GM21515 (cell line): ENCODE data around the gene SLC37A1.

Source experiments
- ATAC-seq: cut with Tn5 transposase; IDR thresholded peaks from one replicate; pipeline ENCODE4 v1.9.1; 2021; ENCODE audit not compliant: unreplicated experiment

SLC37A1 gene

DNA sequence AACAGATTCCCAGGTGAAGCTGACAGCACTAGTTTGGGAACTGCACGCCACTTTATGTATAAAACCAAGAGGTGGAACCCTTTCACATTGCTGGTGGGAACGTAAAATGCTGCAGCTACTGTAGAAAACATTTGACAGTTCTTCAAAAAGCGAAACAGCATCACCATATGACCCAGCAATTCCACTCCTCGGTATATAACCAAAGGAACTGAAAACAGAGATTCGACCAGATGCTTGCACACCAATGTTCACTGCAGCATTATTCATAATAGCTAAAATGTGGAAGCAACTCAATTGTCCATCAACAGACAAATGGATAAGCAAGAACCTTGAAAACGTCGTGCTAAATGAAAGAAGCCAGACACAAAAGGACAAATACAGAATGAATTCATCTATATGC is 35.1 kb upstream of the SLC37A1 start:
- peak; percentile 46 for ATAC-seq

DNA sequence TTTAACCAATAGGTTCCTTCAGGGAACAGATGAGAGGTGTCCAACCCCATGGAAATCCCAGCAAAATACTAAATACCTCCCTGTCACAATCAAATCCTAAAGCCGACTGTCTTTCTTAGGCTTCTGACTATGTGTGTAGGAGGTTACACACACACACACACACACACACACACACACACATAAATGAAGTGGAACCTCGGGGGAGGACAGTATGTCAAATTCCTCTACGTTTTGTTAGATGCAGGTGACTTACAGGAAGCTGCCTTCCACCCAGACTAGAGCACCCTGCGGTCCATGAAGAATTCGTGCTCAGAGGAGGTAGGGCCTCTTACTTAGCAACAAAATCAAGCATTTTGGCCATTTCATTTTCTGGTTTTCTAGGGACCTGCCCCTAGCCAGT is 34.1 kb upstream of the SLC37A1 start:
- ATAC-seq = no peak

DNA sequence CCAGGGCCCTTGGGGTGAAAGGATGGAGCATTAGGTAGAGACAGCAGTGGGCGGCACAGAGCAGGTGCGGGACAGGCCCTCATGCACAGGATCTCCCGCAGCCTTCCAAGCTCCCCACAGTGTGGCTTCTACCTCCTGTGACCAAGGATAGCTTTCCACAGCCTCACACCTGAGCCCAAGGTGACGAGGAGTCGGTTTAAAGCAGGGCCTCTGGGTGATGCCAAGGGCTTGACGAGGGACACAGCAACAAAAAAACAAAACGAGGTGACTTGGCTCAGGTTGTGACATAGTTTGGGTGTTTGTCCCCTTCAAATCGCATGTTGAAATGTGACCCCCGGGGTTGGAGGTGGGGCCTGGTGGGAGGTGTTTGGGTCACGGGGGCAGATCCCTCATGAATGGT is 32.9 kb upstream of the SLC37A1 start:
- no peak for ATAC-seq

DNA sequence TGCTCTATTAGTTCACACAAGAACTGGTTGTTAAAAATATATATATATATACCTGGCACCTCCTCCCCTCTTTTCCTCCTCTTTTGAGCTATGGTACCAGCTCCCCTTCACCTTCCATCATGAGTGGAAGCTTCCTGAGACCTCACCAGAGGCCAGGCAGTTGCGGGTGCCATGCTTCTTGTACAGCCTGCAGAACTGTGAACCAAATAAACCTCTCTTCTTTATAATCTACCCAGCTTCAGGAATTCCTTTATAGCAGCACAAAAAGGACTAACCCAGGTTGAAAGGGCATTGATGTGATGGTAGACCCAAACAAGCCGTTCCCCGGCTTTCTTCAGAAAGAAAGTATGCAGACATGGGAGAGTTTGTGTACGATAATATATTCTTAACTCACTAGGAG is 32.5 kb upstream of the SLC37A1 start:
- no peak for ATAC-seq

DNA sequence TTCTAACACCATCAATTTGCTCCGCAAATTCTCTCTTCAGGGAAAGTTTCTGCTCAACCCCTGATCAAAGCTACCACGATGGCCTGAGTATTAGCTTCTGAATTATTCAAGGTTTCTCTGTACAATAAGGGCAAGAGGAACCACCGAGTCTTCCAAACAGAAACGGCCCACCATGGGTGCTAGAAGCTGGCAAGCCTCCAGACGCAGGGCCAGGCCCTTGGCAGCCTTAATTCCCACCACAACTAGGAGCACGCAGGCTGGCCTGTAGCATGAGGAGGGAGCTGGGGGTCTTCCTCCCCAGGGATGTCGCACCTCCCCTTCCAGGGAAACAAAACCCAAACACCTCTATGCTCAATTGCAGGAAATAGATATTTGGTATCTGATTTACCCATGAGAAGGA is 28.7 kb upstream of the SLC37A1 start:
- no peak for ATAC-seq

DNA sequence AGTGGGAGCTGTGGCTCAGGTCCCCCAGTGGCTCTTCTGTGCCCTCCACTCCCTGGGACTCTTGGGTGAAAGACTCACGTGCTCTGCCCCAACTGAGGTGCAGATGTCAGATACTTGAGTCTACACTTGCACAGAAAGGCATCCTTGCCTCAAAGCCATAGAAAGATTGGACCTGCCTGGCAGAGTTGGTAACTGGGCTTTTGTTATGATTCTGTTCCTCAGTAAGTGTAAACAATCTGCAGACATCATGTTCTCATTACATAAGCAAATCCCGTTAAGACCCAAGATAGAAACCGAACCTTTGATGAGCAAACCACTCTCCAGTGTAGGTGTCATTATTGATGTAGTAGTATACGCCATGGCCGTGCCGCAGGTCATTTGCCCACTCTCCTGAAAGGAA is 27.6 kb upstream of the SLC37A1 start:
- no peak for ATAC-seq

DNA sequence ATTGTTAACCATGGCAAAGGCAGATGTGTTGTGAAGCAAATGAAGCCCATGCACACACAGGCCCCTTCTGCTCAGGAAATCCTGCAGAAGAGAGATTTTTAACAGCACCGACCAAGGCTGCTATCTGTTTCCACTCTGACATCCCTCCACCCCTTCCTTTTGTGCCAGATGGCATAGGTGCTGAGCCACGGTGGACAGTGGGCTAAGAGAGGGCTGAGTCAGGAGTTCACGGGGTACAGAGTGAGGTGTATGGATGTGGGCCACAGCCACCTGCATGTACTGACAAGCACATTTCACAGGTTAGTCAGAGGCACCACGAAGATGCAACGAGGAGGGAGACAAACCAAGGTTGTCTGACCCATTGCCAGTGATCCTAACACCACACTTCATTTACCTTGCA is 27.1 kb upstream of the SLC37A1 start:
- ATAC-seq = no peak

DNA sequence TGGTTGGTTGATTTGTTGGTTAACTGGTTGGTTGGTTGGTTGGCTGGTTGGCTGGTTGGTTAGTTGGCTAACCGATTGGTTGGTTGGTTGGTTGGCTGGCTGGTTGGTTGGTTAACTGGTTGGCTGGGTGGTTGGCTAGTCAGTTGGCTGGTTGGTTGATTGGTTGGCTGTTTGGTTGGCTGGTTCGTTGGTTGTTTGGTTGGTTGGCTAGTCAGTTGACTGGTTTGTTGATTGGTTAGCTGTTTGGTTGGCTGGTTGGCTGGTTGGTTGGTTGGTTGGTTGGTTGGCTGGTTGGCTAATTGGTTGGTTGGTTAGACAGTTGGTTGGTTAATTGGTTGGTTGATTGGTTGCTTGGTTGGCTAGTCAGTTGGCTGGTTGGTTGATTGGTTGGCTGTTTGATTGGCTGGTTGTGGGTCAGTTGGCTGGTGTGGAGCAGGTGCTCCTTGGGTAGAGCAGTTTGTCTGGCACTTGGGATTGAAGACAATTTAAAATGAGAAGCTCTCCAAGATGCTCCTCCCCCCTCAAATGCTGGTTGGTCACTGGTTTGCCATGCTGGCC is 24.6 kb upstream of the SLC37A1 start:
- no peak for ATAC-seq

DNA sequence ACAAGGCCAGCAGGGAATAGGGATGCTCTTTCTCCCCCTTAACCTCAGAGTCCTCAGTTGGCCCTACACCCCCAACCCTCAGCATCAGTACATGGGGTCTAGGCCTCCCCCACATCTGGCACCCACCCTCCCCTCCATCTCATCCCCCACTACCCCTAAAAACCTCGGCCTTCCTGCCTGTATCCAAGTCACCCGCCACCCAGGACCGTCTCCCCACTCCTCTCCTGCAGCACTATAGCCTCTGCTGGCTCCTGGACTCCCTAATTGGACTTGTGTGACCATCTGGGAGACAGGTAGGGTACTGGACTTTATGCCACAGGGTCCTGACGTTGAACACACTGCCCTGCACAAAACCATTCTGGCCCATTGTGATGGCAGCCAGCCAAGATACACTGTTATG is 23.7 kb upstream of the SLC37A1 start:
- ATAC-seq = no peak

DNA sequence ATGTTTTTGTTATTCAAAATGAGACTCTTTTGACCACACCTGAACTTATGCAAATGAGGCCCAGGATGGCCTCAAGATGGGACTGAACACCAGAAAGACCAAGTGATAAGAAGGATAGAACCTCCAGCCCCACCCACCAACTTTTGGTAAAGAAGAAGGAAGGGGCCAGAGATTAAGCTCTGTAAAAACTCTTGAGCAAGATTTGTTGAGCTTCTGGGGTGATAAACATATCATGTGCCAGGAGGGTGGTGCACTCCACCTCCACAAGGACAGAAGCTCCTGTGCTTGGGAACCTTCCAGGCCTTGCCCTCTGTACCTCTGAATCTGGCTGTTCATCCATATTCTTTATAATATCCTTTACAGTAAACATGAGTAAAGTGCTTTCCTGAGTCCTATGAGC is 22.9 kb upstream of the SLC37A1 start:
- ATAC-seq = no peak

DNA sequence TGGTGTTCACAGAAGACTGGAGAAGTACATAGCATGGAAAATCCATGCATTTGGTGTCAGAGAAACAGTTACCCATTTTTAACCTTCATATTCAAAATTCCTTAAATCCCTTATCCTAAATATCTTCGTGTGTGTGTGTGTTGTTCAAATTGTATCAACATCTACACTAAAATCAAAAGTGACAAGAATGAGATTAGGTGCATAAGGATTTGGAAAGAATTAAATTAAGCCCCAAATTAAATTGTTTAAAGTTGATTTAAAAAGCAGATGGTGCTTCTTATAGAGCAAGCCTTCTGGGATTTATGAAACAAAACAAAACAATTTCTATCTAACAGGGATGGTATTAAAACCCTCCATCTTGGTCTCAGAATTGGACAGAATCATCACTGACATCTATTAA is 22.3 kb upstream of the SLC37A1 start:
- no peak for ATAC-seq

DNA sequence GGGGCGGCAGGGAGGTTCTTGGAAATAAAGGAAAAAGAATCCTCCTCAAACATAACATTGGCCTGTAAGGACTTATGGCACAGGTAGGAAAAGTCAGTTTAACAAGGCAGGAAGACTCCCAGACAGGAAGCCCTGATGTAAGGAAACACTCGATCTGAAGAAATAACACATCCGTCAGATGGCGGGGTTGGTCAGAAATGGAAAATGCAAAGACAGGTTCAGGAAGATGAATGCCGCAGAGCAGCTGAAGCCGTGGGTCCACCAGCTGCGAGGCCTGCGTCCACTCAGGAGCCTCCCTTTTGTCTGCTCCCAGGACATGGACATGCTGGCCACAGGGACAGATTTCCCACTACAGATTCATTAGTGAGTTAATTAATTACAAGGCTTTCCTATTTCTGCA is 21.5 kb upstream of the SLC37A1 start:
- no peak for ATAC-seq

DNA sequence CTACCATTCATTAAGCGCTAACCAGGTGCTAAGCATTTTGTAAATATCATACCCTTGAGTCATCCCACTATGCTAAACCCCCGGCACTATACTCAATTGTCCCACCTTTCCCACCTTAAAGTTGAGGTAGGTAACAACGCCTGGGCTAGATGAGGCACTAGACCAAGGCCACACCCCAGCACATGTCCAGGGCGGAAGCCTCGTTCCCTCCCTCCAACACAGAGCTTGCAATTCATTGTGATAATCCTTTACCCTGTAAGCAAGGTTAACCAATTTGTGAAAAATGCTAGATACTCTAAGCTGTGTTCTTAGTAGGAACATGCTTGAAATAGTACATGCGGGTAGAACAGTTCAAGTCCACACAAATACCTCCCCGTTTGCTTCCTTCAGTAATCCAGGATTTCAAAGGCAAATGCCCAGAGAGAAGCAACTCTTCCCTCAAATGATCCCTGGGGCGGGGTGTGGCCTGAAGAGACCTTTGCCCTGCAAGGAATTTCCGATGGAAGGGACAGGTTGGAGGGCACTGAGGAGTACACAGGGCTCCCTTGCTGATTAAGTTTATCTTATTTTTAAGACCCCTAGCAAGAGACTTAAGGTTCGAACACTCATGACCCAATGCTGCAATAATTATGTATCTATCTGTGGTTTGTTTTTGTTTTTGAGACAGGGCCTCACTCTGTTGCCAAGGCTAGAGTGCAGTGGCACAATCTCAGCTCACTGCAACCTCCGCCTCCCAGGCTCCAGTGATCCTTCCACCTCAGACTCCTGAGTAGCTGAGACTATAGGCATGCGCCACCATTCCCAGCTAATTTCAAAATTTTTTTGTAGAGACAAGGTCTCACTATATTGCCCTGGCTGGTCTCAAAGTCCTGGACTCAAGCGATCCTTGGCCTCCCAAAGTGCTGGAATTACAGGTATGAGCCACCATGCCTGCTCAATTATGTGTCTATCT is 20.3 kb upstream of the SLC37A1 start:
- ATAC-seq = no peak

DNA sequence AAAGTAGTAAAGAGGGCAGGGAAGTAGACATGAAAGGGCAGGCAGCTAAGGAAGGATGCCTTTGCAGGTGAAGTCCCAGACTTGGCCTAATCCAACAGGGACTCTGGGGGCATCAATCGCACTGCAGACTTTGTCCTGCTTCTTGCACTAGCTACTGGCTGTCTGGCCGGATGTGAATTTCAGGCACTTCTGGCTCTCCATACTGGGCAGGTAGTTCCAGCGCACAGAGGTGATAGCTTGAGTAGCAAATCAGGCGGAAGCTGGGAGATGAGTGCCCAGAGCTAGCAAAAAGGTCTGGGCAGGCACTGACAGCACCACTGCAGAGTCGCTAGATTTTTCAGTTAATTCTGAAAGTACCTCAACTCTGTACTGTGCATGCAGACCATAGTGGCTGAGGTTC is 18.6 kb upstream of the SLC37A1 start:
- no peak for ATAC-seq

DNA sequence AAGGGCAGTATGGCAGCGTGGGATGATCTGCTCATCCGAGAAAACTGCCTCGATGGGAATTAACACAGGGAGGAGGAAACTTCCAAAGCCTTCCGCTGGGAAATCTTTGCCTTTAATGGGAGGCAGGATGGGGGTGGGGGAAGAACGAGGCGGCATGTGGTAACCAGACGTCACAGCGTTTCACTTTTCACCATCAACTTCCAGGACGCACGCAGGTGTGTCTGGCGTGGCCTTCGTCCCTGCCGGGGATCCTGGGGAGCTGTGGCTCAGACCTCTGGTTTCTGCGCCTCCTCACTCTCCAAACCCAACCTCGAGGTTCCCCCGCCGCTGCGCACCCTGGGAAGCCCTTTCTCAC is 17.9 kb upstream of the SLC37A1 start:
- peak; percentile 15 for ATAC-seq

DNA sequence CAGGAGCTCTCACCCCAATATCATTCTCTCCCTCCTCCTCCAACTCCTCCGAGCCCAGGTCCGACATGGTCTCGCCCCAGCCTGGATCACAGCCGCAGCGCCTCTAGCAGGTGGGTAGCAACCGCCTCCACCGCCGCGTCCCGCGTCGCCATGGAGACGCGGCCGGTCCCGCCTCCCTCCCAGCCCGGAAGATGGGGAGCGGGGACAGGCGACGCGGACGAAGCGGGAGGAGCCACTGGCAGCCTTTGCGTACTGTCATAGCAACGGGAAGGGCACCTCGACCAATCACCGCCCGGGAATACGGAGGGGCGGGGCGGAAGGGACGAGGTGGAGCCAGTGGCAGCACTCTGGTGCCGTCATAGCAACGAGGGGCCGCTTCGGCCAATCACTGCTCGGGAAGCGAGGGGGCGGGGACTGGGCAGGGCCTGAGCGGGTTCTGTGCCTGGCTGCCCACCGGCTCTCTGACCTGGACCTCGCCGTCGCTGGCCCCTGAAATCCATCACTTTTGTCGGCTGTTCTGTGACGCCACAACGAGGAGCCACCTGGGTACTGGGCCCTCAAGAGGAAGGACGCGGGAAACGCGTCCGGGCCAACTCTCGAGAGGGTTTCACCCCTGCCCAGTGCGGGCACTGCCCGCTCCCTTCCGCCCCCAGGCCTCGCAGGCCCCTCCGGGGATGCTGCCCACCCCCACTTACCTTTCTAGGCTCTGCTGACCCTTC is 17.4 kb upstream of the SLC37A1 start, which contains the start of gene RSPH1:
TSS of gene RSPH1 (minus strand) at position 105 of the 719 bp plus-strand sequence. CDS start at position 67, 38 bp downstream.
- peak; percentile 96 for ATAC-seq

DNA sequence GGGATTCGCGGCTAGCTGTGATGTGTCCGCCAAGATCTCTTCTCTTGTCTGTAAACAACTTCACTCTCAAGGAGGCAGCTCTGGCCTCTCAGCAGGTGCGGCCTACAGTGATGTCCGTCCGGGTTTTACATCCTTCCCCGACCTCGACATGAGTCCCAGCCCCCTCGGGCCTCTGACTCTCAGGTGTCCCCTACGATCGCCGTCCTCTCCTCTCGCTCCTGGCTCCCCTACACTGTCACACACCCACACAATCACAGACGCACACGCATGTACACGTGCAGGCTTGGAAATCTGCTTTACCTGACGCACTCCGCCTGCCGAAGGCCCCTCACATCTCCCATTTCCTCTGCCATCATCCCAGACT is 16.8 kb upstream of the SLC37A1 start:
- ATAC-seq = peak; percentile 3

DNA sequence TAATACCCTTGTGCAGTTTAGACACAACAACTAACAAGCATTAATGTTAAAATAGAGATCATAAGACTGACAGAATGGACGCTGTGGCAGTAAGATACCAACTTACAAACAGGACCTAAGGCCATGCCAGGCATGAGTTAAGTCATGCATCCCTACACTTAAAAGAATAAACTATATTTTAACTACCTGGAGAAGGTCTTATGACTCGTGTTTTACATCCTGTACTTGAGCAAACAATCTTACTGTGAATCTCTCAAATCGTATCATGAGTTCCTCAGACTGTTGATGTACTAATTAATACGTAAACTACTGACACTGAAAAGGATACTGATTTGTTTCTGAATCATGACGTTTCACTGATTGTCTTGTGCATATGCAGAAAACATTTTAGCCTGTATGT is 15.6 kb upstream of the SLC37A1 start:
- ATAC-seq = no peak

DNA sequence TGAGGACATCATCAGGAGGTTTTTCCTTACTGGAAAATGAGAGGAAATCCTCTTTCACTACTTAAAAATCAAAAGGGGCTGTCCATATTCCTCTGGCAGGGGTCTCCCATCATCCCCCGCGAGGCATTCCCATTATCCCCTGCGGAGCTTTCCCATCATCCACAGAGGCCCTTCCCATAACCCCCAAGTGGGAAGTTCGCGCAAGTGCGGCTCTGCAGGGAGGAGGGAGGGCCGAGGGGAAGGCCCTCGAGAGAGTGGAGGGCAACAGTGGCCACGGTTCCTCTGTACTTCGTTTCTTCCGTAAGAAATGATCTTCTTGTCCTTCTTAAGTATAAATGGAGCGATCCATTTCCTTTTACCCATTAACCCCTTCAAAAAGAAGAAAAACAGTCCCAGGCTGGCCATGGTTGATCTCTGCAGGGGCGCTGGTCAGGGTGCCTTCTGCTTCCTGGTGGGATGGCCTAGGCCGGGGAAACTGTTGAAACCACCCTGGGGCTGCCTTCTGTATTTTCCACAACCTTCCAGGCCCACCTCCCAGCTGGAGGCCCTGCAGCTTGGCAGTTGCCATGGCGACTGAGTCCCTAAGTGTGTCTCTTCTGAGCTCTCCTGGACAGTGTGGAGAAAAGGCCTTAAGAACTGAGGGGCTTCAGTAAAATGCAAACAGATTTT is 14.1 kb upstream of the SLC37A1 start:
- no peak for ATAC-seq

DNA sequence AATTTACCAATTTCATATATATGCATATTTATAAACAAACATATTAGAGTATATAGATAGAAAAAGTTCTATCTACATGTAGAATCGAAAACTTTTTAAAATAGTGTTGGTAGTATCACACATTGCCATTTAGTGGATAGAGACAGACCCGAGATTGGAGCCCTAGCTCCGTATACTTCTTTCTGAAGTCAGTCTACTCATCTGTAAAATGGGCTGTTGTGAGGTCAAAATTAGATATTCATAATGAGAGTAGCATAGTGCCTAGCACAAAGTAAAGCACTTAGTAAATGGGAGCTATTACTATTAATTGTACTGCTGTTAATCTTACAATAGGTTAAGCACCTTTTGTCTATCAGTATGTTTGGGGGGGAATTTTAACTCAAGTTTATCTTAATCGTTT is 13.4 kb upstream of the SLC37A1 start:
- no peak for ATAC-seq

DNA sequence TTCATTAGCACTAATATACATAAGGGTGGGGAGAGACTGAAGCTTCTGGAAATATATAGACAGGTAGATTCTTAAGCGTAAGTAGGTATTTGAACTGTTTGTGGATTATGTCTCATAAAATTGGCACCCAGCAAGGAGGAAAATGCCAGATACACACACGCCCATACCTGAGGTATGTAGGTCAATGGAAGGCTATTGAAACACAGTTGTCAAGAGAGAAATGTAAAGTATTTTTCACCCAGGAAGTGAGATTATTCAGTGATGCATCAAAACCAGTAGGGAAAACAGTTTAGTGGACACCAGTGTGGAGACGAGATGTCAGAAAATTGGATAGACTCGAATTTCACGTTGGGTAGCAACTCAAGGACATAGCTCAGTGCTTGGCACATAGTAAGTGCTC is 12.9 kb upstream of the SLC37A1 start:
- no peak for ATAC-seq

DNA sequence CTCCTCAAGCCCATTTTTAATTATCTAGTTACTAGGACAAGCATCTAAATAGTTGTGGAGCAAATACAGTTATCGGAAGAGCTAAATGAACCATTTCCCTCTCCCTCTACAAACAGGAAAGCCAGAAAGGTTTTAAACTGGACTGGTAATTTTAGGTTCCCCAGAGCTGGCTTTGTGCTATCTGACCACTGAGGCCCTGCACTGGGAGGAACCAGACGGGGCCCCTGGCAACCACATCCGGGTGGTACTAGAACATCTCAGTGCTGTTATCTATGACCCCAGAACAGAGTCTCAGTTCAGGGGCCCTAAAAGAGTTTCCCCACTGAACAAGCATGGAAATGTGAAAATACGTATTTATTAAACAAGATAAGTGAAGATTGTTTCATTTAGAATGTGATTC is 9.9 kb upstream of the SLC37A1 start:
- ATAC-seq = no peak
